Neural cell (in vitro differentiated cells): ENCODE results near the gene FNDC3B. TPM values are rescaled to one million over a fixed set of nuclear protein-coding genes. Genes with fewer than 3 reads are reported as not detected.

Experiments used
- H2AFZ ChIP-seq: fragments of 200-600, 300-800 bp; sonication (generic), shearing (Covaris generic); 2 replicates; pipeline ENCODE4 v1.6.0; 2014; ENCODE audit warnings: low read depth, mild to moderate bottlenecking, antibody characterized with exemption, low read length, moderate library complexity
- H3F3A ChIP-seq: fragments of 200-600 bp; shearing (Covaris generic); 2 replicates; pipeline ENCODE4 v1.6.1; 2016; ENCODE audit warnings: mild to moderate bottlenecking, moderate library complexity, mixed read lengths, antibody characterized with exemption, low read length; ENCODE audit not compliant: insufficient read depth, poor library complexity, severe bottlenecking
- H3K27ac ChIP-seq: fragments of 200-600, 300-800 bp; sonication (generic), shearing (Covaris generic); 2 replicates; pipeline ENCODE4 v1.5.1; 2014; ENCODE audit warnings: mild to moderate bottlenecking, low read length, moderate library complexity
- H3K27me3 ChIP-seq: fragments of 300-800, 200-600 bp; sonication (generic), shearing (Covaris generic); 2 replicates; pipeline ENCODE4 v1.6.0; 2014; ENCODE audit warnings: mild to moderate bottlenecking, low read depth, low read length, moderate library complexity; ENCODE audit not compliant: insufficient read depth
- H3K36me3 ChIP-seq: fragments of 300-800, 200-600 bp; sonication (generic), shearing (Covaris generic); 2 replicates; pipeline ENCODE4 v1.5.1; 2014; ENCODE audit warnings: mild to moderate bottlenecking, antibody characterized with exemption, low read length, moderate library complexity; ENCODE audit not compliant: insufficient read depth
- H3K4me2 ChIP-seq: fragments of 300-800, 200-600 bp; sonication (generic), shearing (Covaris generic); 2 replicates; pipeline ENCODE4 v1.6.0; 2014; ENCODE audit warnings: mild to moderate bottlenecking, low read length
- H3K4me3 ChIP-seq: fragments of 300-800, 200-600 bp; sonication (generic), shearing (Covaris generic); 2 replicates; pipeline ENCODE4 v1.5.1; 2014; ENCODE audit warnings: mild to moderate bottlenecking, low read length, moderate library complexity
- H3K79me2 ChIP-seq: fragments of 200-600 bp; shearing (Covaris generic); replicated peaks from 2 replicates; pipeline ENCODE4 v1.6.0; 2014; ENCODE audit warnings: mild to moderate bottlenecking, low read length, moderate library complexity; ENCODE audit not compliant: insufficient read depth
- H3K9ac ChIP-seq: fragments of 300-800, 200-600 bp; sonication (generic), shearing (Covaris generic); 2 replicates; pipeline ENCODE4 v1.6.1; 2016; ENCODE audit warnings: mild to moderate bottlenecking, low read length, mixed read lengths
- H3K9me2 ChIP-seq: fragments of 200-600 bp; shearing (Covaris generic); 2 replicates; pipeline ENCODE4 v1.6.1; 2016; ENCODE audit warnings: mild to moderate bottlenecking, low read length, mixed read lengths; ENCODE audit not compliant: insufficient read depth
- H3K9me3 ChIP-seq: fragments of 200-600, 300-800 bp; sonication (generic), shearing (Covaris generic); 2 replicates; pipeline ENCODE4 v1.6.1; 2016; ENCODE audit warnings: mild to moderate bottlenecking, mixed run types, low read length, moderate library complexity, mixed read lengths
- H4K20me1 ChIP-seq: fragments of 200-600 bp; shearing (Covaris generic); 2 replicates; pipeline ENCODE4 v1.6.1; 2016; ENCODE audit warnings: mild to moderate bottlenecking, mixed run types; ENCODE audit not compliant: insufficient read depth
- CTCF ChIP-seq: fragments of 450-650 bp; IDR thresholded peaks from 2 replicates; pipeline ENCODE4 v1.5.1; 2014; ENCODE audit warnings: antibody characterized with exemption, mild to moderate bottlenecking, moderate library complexity; ENCODE audit not compliant: poor library complexity, severe bottlenecking
- EP300 ChIP-seq: fragments of 450-650 bp; conservative IDR thresholded peaks from 2 replicates; pipeline ENCODE4 v1.6.1; 2014; ENCODE audit warnings: antibody characterized with exemption, mild to moderate bottlenecking, moderate library complexity; ENCODE audit not compliant: poor library complexity, severe bottlenecking
- EZH2 ChIP-seq: fragments of 200-600, 300-800 bp; shearing (Covaris generic), sonication (generic); IDR thresholded peaks from 2 replicates; pipeline ENCODE4 v1.6.1; 2014; ENCODE audit warnings: antibody characterized with exemption, low read length, borderline replicate concordance, mild to moderate bottlenecking; ENCODE audit not compliant: insufficient read depth, poor library complexity, severe bottlenecking
- MXI1 ChIP-seq: fragments of 450-650 bp; conservative IDR thresholded peaks from 2 replicates; pipeline ENCODE4 v1.6.1; 2014; ENCODE audit warnings: antibody characterized with exemption, mild to moderate bottlenecking; ENCODE audit not compliant: poor library complexity, severe bottlenecking
- POLR2AphosphoS5 ChIP-seq: IDR thresholded peaks from 2 replicates; pipeline ENCODE4 v1.6.1; 2012
- RAD21 ChIP-seq: fragments of 450-650 bp; conservative IDR thresholded peaks from 2 replicates; pipeline ENCODE4 v1.6.1; 2014; ENCODE audit warnings: antibody characterized with exemption, mild to moderate bottlenecking, moderate library complexity
- REST ChIP-seq: IDR thresholded peaks from 2 replicates; pipeline ENCODE4 v1.6.1; 2012; ENCODE audit warnings: borderline replicate concordance
- SMC3 ChIP-seq: fragments of 450-650 bp; conservative IDR thresholded peaks from 2 replicates; pipeline ENCODE4 v1.6.1; 2014; ENCODE audit warnings: antibody characterized with exemption, mild to moderate bottlenecking, moderate library complexity; ENCODE audit not compliant: poor library complexity
- TAF1 ChIP-seq: IDR thresholded peaks from 2 replicates; pipeline ENCODE4 v1.6.1; 2012; ENCODE audit warnings: low read depth
- polyA plus RNA-seq: library from polyadenylated mRNA; depleted of rRNA; stranded (reverse); fragments of >200 nt; gene quantifications from 2 replicates; pipeline ENCODE4 v1.2.3, GENCODE V29; 2014

The FNDC3B gene
- polyA plus RNA-seq, 1 donor from 2014 or later: 4.9 TPM

GRCh38 chr3:172078721-172079120 is 39.3 kb downstream of the FNDC3B start:
- Histone ChIP-seq H2AFZ (no peak overlapping the region), H3K27me3 (no peaks in the 10 kb centered on the region), H3K4me2 (no peak overlapping the region), H3K79me2 (peaks cover 21% of the 10 kb centered on the region), H3K27ac (no peak overlapping the region), H3K9me3 (no peaks in the 10 kb centered on the region), H3K9ac (no peak overlapping the region), H3K36me3 (no peaks in the 10 kb centered on the region), H3K9me2 (no peaks in the 10 kb centered on the region), H3F3A (no peaks in the 10 kb centered on the region), H3K4me3 (no peak overlapping the region), H4K20me1 (no peaks in the 10 kb centered on the region)
- TF ChIP-seq CTCF (no peak), TAF1 (no peak), SMC3 (no peak), RAD21 (no peak), EZH2 (no peak), EP300 (no peak), REST (no peak), MXI1 (no peak), POLR2AphosphoS5 (no peak)

GRCh38 chr3:172079326-172079976 is 40.1 kb downstream of the FNDC3B start:
- Histone ChIP-seq H3K9ac (no peak overlapping the region), H3K4me3 (no peak overlapping the region), H3K9me3 (no peaks in the 10 kb centered on the region), H3K27me3 (no peaks in the 10 kb centered on the region), H2AFZ (no peak overlapping the region), H3K9me2 (no peaks in the 10 kb centered on the region), H3K27ac (no peak overlapping the region), H3F3A (no peaks in the 10 kb centered on the region), H3K4me2 (no peak overlapping the region), H3K79me2 (peaks cover 24% of the 10 kb centered on the region), H4K20me1 (no peaks in the 10 kb centered on the region), H3K36me3 (no peaks in the 10 kb centered on the region)
- no peak for TF ChIP-seq POLR2AphosphoS5
- no peak for TF ChIP-seq MXI1
- TF ChIP-seq CTCF: no peak
- TF ChIP-seq RAD21: no peak
- no peak for TF ChIP-seq TAF1
- no peak for TF ChIP-seq SMC3
- no peak for TF ChIP-seq REST
- no peak for TF ChIP-seq EP300
- no peak for TF ChIP-seq EZH2
